ENCODE data around the gene BLM.

The BLM gene

GRCh38 chr15:90864507-90864906, 147.4 kb downstream of the BLM start:
- TF ChIP-seq POLR2AphosphoS5 (IDR thresholded peaks at IDR 0.05; ENCODE audit: low read depth, low read length) (no peak), FOXP2 (optimal IDR thresholded peaks at IDR 0.05; ENCODE audit: borderline replicate concordance, extremely low read depth, extremely low read length, insufficient read depth) (no peak), SIN3A (IDR thresholded peaks at IDR 0.05; ENCODE audit: borderline replicate concordance, insufficient read depth, low read length) (no peak), TAF1 (IDR thresholded peaks at IDR 0.05; ENCODE audit: borderline replicate concordance, insufficient read depth, low read length) (no peak), REST (IDR thresholded peaks at IDR 0.05; ENCODE audit: insufficient read depth in 1 of 2, low read depth in 2 of 2, low read length in 2 of 2) (no peak)

GRCh38 chr15:90865702-90866101, 148.6 kb downstream of the BLM start:
- no peak for TF ChIP-seq SIN3A (IDR thresholded peaks at IDR 0.05; ENCODE audit: borderline replicate concordance, insufficient read depth, low read length)
- no peak for TF ChIP-seq FOXP2 (optimal IDR thresholded peaks at IDR 0.05; ENCODE audit: borderline replicate concordance, extremely low read depth, extremely low read length, insufficient read depth)
- no peak for TF ChIP-seq REST (IDR thresholded peaks at IDR 0.05; ENCODE audit: insufficient read depth in 1 of 2, low read depth in 2 of 2, low read length in 2 of 2)
- no peak for TF ChIP-seq POLR2AphosphoS5 (IDR thresholded peaks at IDR 0.05; ENCODE audit: low read depth, low read length)
- TF ChIP-seq TAF1 (IDR thresholded peaks at IDR 0.05; ENCODE audit: borderline replicate concordance, insufficient read depth, low read length): no peak
